Astrocyte (in vitro differentiated cells and primary cell): ENCODE results near the gene DACT2. TPM values are rescaled to one million over a fixed set of nuclear protein-coding genes. Genes with fewer than 3 reads are reported as not detected.

Source experiments
- DNase-seq: peaks from one replicate; pipeline ENCODE4 v3.0.0-alpha.2; 2010; ENCODE audit warnings: low read depth
- FAIRE-seq: peaks from 2 replicates; lab custom pipeline; 2011; peaks lifted over from hg19 to GRCh38; lab: Jason Lieb, UNC
- H2AFZ ChIP-seq: 2 replicates; pipeline ENCODE4 v1.6.0; 2012; ENCODE audit warnings: low read depth, low read length, inconsistent platforms
- H3K27ac ChIP-seq: 2 replicates; pipeline ENCODE4 v1.5.1; 2011; ENCODE audit warnings: low read depth, low read length, inconsistent platforms
- H3K27me3 ChIP-seq: 2 replicates; pipeline ENCODE4 v1.6.0; 2011; ENCODE audit warnings: low read length, inconsistent platforms; ENCODE audit not compliant: insufficient read depth
- H3K36me3 ChIP-seq: 2 replicates; pipeline ENCODE4 v1.5.1; 2011; ENCODE audit warnings: low read length, inconsistent platforms; ENCODE audit not compliant: insufficient read depth
- H3K4me1 ChIP-seq: 2 replicates; pipeline ENCODE4 v1.5.1; 2011; ENCODE audit warnings: low read length, inconsistent platforms; ENCODE audit not compliant: insufficient read depth
- H3K4me2 ChIP-seq: 2 replicates; pipeline ENCODE4 v1.6.0; 2012; ENCODE audit warnings: low read length, inconsistent platforms
- H3K4me3 ChIP-seq: 2 replicates; pipeline ENCODE4 v1.5.1; 2011; ENCODE audit warnings: low read depth, mild to moderate bottlenecking, low read length, inconsistent platforms; ENCODE audit not compliant: insufficient read depth
- H3K79me2 ChIP-seq: 2 replicates; pipeline ENCODE4 v1.6.0; 2012; ENCODE audit warnings: mild to moderate bottlenecking, low read length, inconsistent platforms; ENCODE audit not compliant: insufficient read depth
- H3K9ac ChIP-seq: 2 replicates; pipeline ENCODE4 v1.6.0; 2012; ENCODE audit warnings: mild to moderate bottlenecking, low read length, inconsistent platforms
- H3K9me3 ChIP-seq: 2 replicates; pipeline ENCODE4 v1.5.1; 2012; ENCODE audit warnings: low read depth, mild to moderate bottlenecking, low read length, inconsistent platforms; ENCODE audit not compliant: insufficient read depth
- H4K20me1 ChIP-seq: 2 replicates; pipeline ENCODE4 v1.6.0; 2012; ENCODE audit warnings: low read length, inconsistent platforms; ENCODE audit not compliant: insufficient read depth
- H3K27ac Mint-ChIP-seq: one replicate; pipeline ENCODE4 v1.8.0; 2021; ENCODE audit warnings: mild to moderate bottlenecking, mixed read lengths; ENCODE audit not compliant: unreplicated experiment
- H3K27me3 Mint-ChIP-seq: one replicate; pipeline ENCODE4 v1.8.0; 2021; ENCODE audit warnings: low read depth, mixed read lengths; ENCODE audit not compliant: unreplicated experiment
- H3K36me3 Mint-ChIP-seq: one replicate; pipeline ENCODE4 v1.8.0; 2021; ENCODE audit warnings: low read depth, mixed read lengths; ENCODE audit not compliant: unreplicated experiment
- H3K4me1 Mint-ChIP-seq: one replicate; pipeline ENCODE4 v1.8.0; 2021; ENCODE audit warnings: low read depth, mixed read lengths; ENCODE audit not compliant: unreplicated experiment
- H3K4me3 Mint-ChIP-seq: one replicate; pipeline ENCODE4 v1.8.0; 2021; ENCODE audit warnings: mild to moderate bottlenecking, moderate library complexity, mixed read lengths; ENCODE audit not compliant: unreplicated experiment
- H3K9me3 Mint-ChIP-seq: one replicate; pipeline ENCODE4 v1.8.0; 2021; ENCODE audit warnings: mild to moderate bottlenecking, mixed read lengths; ENCODE audit not compliant: unreplicated experiment
- EZH2 ChIP-seq: IDR thresholded peaks from 2 replicates; pipeline ENCODE4 v1.6.1; 2012; ENCODE audit warnings: mild to moderate bottlenecking, low read length, inconsistent platforms; ENCODE audit not compliant: insufficient read depth
- total RNA-seq: library from RNA; stranded (reverse); gene quantifications from 2 replicates; pipeline ENCODE4 v1.2.1, GENCODE V29; 2021
- TF ChIP-seq, protein P1 (sequence below): IDR thresholded peaks from 2 replicates; pipeline ENCODE4 v1.5.1; 2011; ENCODE audit warnings: low read depth, mild to moderate bottlenecking, inconsistent platforms, low read length, moderate library complexity; ENCODE audit not compliant: insufficient read depth

Gene DACT2
- total RNA-seq, 1 donor from 2014 or later = 0.20 TPM

DNA sequence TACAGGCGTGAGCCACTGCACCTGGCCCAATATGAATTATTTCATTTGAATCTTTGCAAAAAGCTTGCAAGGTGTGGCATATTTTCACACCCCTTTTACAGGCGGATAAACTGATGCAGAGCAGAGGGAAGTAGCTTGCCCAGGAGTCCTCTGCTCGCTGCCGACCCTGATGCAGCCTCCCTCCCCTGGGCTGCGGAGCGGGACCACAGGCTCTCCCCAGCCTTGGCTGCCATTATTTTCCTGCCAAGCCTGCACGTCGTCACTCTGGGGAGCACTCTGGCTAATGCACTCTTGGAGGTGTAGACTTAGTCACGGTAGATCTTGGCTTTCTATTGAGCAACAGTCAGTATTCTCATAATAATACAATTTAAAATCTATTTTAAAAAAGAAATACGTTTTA lies 34.8 kb upstream of the DACT2 start:
- no peak overlapping the region for H3K4me3 Mint-ChIP-seq
- Histone ChIP-seq H3K27ac (no peak overlapping the region), H3K4me1 (no peaks in the 10 kb centered on the region), H3K4me2 (no peak overlapping the region), H3K27me3 (no peaks in the 10 kb centered on the region), H3K9me3 (peaks cover 3% of the 10 kb centered on the region), H4K20me1 (no peaks in the 10 kb centered on the region), H2AFZ (no peak overlapping the region), H3K79me2 (no peaks in the 10 kb centered on the region), H3K9ac (no peak overlapping the region), H3K36me3 (no peaks in the 10 kb centered on the region), H3K4me3 (no peak overlapping the region)
- no peaks in the 10 kb centered on the region for H3K4me1 Mint-ChIP-seq
- no peak for TF ChIP-seq EZH2
- TF ChIP-seq, protein P1, sequence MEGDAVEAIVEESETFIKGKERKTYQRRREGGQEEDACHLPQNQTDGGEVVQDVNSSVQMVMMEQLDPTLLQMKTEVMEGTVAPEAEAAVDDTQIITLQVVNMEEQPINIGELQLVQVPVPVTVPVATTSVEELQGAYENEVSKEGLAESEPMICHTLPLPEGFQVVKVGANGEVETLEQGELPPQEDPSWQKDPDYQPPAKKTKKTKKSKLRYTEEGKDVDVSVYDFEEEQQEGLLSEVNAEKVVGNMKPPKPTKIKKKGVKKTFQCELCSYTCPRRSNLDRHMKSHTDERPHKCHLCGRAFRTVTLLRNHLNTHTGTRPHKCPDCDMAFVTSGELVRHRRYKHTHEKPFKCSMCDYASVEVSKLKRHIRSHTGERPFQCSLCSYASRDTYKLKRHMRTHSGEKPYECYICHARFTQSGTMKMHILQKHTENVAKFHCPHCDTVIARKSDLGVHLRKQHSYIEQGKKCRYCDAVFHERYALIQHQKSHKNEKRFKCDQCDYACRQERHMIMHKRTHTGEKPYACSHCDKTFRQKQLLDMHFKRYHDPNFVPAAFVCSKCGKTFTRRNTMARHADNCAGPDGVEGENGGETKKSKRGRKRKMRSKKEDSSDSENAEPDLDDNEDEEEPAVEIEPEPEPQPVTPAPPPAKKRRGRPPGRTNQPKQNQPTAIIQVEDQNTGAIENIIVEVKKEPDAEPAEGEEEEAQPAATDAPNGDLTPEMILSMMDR = no peak
- no peak for DNase-seq
- no peak for FAIRE-seq
- no peaks in the 10 kb centered on the region for H3K36me3 Mint-ChIP-seq
- H3K27me3 Mint-ChIP-seq = peaks cover 28% of the 10 kb centered on the region
- H3K9me3 Mint-ChIP-seq = peaks cover 5% of the 10 kb centered on the region
- no peak overlapping the region for H3K27ac Mint-ChIP-seq

DNA sequence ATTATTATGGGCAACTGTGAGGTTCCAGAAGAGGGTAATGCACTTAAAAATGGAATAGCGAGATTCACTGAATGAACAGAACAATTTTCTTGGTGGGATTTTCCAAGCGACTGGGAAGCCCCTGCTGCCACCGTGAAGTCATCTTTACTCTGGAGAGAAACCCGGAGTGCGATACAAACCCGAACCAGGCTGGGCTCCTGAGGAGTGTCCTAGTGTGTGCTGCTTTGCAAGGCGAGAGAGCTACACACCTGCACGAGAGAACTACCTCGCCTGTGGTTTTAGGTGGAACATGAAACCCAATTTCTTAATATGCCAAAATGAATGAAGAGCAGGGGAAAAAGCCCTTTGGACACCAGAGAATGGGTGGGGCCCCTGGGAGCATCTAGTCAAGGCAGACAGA lies 33.5 kb upstream of the DACT2 start:
- FAIRE-seq (no peak), DNase-seq (no peak)
- no peak overlapping the region for H2AFZ ChIP-seq
- no peak overlapping the region for H3K4me3 ChIP-seq
- Mint-ChIP-seq H3K27me3 (peaks cover 27% of the 10 kb centered on the region), H3K9me3 (peaks cover 5% of the 10 kb centered on the region), H3K4me1 (no peaks in the 10 kb centered on the region), H3K36me3 (no peaks in the 10 kb centered on the region), H3K4me3 (no peak overlapping the region), H3K27ac (no peak overlapping the region)
- peaks cover 3% of the 10 kb centered on the region for H3K9me3 ChIP-seq
- no peak overlapping the region for H3K27ac ChIP-seq
- H4K20me1 ChIP-seq = no peaks in the 10 kb centered on the region
- no peak for TF ChIP-seq EZH2
- TF ChIP-seq, protein P1 = no peak
- H3K79me2 ChIP-seq = no peaks in the 10 kb centered on the region
- no peaks in the 10 kb centered on the region for H3K27me3 ChIP-seq
- no peak overlapping the region for H3K9ac ChIP-seq
- H3K4me1 ChIP-seq = no peaks in the 10 kb centered on the region
- no peaks in the 10 kb centered on the region for H3K36me3 ChIP-seq
- H3K4me2 ChIP-seq = no peak overlapping the region

DNA sequence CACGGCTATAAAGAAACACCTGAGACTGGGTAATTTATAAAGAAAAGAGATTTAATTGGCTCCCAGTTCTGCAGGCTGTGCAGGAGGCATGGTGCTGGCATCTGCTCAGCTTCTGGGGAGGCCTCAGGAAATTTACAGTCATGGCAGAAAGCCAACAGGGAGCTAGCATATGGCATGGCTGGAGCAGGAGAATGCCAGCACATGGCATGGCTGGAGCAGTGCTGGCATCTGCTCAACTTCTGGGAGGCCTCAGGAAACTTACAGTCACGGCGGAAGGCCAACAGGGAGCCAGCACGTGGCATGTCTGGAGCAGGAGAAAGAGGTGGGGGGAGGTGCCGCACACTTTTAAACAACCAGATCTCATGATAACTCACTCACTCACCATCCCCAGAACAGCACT lies 32.5 kb upstream of the DACT2 start:
- Histone ChIP-seq H3K4me3 (no peak overlapping the region), H3K27ac (no peak overlapping the region), H3K27me3 (no peaks in the 10 kb centered on the region), H3K9ac (no peak overlapping the region), H3K36me3 (no peaks in the 10 kb centered on the region), H3K79me2 (no peaks in the 10 kb centered on the region), H4K20me1 (no peaks in the 10 kb centered on the region), H3K4me2 (no peak overlapping the region), H3K4me1 (no peaks in the 10 kb centered on the region), H2AFZ (no peak overlapping the region), H3K9me3 (peaks cover 3% of the 10 kb centered on the region)
- Mint-ChIP-seq H3K27me3 (peaks cover 33% of the 10 kb centered on the region), H3K4me3 (no peak overlapping the region), H3K4me1 (no peaks in the 10 kb centered on the region), H3K36me3 (no peaks in the 10 kb centered on the region), H3K9me3 (peaks cover 5% of the 10 kb centered on the region), H3K27ac (no peak overlapping the region)
- TF ChIP-seq, protein P1 = no peak
- no peak for TF ChIP-seq EZH2
- DNase-seq (no peak), FAIRE-seq (no peak)
